Panc1 (cell line): ENCODE measurements around the gene YBX3.

Experiments
- SIN3A ChIP-seq: IDR thresholded peaks from 2 replicates; pipeline ENCODE4 v1.6.1; 2012; ENCODE audit warnings: low read depth, mild to moderate bottlenecking, low read length, moderate library complexity, borderline replicate concordance; ENCODE audit not compliant: insufficient read depth
- TCF7L2 ChIP-seq: IDR thresholded peaks from 2 replicates; pipeline ENCODE4 v1.6.1; 2011; ENCODE audit warnings: mild to moderate bottlenecking, low read depth, low read length, inconsistent platforms
- TF ChIP-seq, protein P1 (sequence below): fragments of 450-650 bp; IDR thresholded peaks from 2 replicates; pipeline ENCODE4 v1.5.1; 2017; ENCODE audit warnings: mild to moderate bottlenecking
- TF ChIP-seq, protein P2 (sequence below), 2 experiments: IDR thresholded peaks; 2 replicates each; pipeline ENCODE4 v1.6.1; 2011 to 2012; ENCODE audit warnings: low read depth in 2 of 2, control low read depth in 1 of 2, low read length in 1 of 2, mild to moderate bottlenecking in 1 of 2, moderate library complexity in 1 of 2; ENCODE audit not compliant: insufficient read depth in 1 of 2

DNA sequence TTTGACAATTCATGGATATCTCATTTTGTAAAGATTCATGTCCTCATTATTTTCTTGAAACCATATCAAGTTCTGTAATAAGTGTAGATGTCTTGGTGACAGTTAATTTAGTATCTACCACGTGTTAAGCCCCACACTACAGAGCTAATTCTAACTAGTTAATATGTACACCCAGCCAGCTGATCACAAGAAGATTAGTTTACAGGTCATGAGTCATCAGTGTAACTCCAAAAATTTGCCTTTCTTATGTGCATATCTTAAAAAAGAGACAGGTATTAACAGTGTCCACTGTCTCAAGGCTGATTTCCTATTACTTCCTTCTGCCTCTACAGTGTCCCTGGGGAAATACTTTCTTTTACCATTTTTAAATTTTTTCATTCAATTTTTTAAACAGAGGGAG, 13.3 kb upstream of the YBX3 start:
- TF ChIP-seq, protein P1, sequence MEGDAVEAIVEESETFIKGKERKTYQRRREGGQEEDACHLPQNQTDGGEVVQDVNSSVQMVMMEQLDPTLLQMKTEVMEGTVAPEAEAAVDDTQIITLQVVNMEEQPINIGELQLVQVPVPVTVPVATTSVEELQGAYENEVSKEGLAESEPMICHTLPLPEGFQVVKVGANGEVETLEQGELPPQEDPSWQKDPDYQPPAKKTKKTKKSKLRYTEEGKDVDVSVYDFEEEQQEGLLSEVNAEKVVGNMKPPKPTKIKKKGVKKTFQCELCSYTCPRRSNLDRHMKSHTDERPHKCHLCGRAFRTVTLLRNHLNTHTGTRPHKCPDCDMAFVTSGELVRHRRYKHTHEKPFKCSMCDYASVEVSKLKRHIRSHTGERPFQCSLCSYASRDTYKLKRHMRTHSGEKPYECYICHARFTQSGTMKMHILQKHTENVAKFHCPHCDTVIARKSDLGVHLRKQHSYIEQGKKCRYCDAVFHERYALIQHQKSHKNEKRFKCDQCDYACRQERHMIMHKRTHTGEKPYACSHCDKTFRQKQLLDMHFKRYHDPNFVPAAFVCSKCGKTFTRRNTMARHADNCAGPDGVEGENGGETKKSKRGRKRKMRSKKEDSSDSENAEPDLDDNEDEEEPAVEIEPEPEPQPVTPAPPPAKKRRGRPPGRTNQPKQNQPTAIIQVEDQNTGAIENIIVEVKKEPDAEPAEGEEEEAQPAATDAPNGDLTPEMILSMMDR: no peak
- TF ChIP-seq TCF7L2 (no peak), SIN3A (no peak)
- TF ChIP-seq, protein P2, sequence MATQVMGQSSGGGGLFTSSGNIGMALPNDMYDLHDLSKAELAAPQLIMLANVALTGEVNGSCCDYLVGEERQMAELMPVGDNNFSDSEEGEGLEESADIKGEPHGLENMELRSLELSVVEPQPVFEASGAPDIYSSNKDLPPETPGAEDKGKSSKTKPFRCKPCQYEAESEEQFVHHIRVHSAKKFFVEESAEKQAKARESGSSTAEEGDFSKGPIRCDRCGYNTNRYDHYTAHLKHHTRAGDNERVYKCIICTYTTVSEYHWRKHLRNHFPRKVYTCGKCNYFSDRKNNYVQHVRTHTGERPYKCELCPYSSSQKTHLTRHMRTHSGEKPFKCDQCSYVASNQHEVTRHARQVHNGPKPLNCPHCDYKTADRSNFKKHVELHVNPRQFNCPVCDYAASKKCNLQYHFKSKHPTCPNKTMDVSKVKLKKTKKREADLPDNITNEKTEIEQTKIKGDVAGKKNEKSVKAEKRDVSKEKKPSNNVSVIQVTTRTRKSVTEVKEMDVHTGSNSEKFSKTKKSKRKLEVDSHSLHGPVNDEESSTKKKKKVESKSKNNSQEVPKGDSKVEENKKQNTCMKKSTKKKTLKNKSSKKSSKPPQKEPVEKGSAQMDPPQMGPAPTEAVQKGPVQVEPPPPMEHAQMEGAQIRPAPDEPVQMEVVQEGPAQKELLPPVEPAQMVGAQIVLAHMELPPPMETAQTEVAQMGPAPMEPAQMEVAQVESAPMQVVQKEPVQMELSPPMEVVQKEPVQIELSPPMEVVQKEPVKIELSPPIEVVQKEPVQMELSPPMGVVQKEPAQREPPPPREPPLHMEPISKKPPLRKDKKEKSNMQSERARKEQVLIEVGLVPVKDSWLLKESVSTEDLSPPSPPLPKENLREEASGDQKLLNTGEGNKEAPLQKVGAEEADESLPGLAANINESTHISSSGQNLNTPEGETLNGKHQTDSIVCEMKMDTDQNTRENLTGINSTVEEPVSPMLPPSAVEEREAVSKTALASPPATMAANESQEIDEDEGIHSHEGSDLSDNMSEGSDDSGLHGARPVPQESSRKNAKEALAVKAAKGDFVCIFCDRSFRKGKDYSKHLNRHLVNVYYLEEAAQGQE (IDR thresholded peaks at IDR 0.05; ENCODE audit: insufficient read depth in 1 of 2, low read depth in 2 of 2, low read length in 1 of 2): no peak
